Measurements from ENCODE around the gene CRISPLD2.

- TF ChIP-seq CTCF (IDR thresholded peaks at IDR 0.05; ENCODE audit: insufficient read depth, low read length), result no peak
- TF ChIP-seq REST (IDR thresholded peaks at IDR 0.05; ENCODE audit: insufficient replicate concordance, low read depth), result no peak
- TF ChIP-seq POLR2AphosphoS5 (IDR thresholded peaks at IDR 0.05; ENCODE audit: low read depth), result peak; percentile 40; the same call in 1 of the 2 replicates
Measured at GRCh38 chr16:84948851-84949610, 129.2 kb downstream of the CRISPLD2 start.

All from HL-60 (cell line).